GM19372 (cell line): ENCODE results near the gene C11orf91.
"Not testable (repeated sequence)": the region's sequence is repeated elsewhere in the genome, so short reads cannot be mapped to it uniquely, and the experiment has no call there.

Experiments
- ATAC-seq: cut with Tn5 transposase; IDR thresholded peaks from one replicate; pipeline ENCODE4 v1.9.1; 2021; ENCODE audit warnings: mild to moderate bottlenecking, low read depth, moderate library complexity; ENCODE audit not compliant: unreplicated experiment

Gene C11orf91

DNA sequence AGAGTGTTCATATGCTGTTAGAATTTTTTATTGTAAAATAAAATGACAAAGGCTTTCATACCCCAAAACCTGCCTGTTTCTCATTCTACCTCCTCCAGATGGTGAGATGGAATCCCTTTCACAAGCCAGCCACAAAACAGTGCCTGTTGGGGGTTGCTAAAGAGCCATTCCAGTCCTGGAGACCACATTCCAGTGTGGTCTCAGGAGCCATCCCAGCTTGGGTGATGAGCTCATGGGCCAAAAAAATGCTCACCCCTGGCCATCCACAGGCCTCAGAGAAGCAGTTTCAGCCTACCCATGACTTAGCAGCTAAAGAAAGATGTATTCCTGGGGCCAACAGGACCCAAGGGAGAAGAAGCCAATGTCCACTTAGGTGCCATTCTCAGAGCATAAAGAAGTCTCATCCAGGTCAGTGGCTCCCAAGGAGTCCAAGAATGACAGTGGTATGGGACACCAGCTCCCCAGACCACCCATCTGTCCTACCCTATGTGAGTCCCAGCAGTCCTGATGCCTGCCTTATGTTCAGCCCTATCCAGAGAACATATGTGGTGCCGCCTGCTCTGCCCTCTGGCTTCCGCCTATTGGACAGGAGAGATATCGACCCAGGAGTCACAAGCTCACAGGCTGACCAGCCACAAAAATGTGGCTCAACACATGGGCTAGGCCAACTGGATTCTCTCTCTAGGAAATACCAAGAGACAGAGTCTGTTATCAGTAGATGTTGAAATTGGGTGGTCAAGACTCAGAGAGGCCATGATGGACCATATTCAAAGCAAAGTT lies 26.4 kb downstream of the C11orf91 start:
- ATAC-seq = no peak

DNA sequence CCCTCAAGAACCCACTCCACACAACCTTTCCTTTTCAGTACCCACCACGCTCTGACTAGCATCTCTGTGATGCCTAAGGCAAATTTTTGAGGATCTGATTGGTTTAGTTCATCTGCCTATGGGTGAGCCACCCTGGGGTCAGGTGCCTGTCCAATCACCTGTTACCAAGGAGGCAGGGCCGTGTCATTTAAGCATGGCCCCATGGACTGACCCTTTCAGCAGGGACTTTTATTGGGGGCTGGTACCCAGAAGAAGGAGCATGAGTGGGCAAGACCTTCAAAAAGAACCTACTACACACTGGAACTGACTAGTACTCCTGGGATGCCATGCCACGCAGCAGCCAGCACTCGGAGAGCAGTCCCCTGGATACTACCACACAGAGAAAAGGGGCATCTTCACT lies 28.4 kb downstream of the C11orf91 start:
- ATAC-seq = no peak

DNA sequence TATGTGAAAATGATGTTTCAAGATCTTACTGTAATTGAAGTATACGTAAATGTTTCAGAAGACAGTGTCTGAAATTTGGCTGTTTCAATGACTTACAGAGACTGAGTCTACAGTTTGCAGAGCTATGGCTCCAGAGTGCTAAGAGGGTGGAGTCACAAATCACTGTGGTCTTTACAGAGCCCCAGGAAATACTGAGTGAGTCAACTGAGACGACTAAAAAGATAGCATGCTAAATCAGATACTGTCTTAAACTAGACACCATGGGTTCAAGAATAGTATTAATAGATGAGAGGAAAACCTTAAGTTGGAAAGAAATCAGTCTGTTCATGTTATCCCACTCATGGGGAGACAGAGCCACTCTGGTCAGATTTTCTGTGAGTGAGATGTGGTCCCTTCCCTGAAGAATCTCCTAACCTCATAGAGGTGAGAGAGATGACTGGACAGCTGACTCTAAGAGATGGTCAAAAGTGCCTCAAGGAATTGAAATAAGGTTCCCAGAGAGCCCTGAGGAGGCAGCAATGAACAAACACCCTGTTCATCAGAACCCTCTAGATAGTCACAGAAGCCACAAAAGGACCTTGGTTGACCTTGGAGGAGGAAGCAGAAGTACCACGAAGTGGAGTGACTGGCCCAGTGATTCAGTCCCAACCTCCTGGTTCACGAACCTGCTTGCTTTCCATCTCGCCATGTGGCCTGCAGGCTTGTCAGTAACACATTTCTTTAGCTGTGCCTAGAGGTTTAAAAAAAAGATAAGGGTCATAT lies 30.2 kb downstream of the C11orf91 start:
- ATAC-seq = no peak

DNA sequence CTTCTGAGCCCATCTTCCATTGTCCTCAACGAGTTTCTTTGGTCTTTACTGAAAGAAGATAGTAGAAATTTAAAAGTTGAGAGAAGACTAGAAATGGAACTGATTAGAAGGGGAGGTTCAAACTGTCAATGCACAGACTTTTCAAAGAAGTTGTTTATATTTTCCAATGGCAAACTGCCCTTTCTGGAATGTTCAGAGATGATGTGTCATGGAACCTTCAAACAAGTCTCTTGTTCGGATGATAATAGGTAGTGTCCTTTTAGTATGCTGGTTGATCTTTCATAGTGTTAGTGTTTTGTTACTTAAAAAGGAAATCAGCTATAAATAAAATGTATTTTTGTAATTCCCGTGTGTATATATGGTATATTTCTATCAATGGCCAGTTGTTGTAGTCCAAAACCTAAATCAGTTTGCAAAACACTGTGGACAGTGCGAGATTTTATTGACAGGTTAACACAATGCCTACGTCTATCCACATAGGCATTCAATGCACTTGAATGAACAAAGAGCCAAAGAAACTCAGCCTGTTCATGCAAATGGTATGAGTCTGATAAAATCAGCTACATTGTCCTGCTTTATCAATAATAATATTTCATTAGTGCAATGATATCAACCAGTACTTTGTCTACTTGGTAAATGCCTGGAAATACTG lies 30.9 kb downstream of the C11orf91 start:
- no peak for ATAC-seq

DNA sequence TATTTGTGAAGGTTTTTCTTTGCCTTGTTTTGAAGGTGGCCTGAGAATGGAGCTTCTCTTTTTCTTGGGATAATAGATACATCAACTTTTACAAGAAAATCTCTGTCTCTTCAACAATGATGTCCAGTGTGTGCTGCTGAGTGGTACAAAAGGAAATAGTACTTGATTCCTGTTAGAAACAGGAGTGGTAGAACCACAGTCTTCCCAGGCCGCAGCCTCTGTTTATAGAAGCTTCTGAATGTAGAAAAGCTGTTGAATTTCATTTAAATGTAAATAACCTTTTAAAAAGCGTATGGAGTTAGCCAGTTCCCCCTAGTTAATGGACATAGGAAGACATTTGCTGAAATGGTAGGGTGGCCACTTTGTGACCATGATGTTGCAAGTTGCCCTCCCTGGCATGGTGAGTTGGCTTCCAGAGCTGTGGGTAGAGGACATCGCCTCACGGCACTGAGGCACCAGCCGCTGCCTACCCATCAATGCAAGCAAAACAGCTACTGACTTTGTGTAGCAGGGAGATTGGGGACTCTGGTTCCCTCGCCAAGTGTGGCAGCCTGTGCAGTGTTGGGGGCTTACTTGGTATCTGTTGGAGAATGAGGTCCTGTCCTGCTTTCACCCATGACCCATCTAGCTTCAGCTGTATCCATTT lies 31.6 kb downstream of the C11orf91 start:
- ATAC-seq = no peak

GRCh38 chr11:33668468-33668825 lies 32.2 kb downstream of the C11orf91 start:
- no peak for ATAC-seq

DNA sequence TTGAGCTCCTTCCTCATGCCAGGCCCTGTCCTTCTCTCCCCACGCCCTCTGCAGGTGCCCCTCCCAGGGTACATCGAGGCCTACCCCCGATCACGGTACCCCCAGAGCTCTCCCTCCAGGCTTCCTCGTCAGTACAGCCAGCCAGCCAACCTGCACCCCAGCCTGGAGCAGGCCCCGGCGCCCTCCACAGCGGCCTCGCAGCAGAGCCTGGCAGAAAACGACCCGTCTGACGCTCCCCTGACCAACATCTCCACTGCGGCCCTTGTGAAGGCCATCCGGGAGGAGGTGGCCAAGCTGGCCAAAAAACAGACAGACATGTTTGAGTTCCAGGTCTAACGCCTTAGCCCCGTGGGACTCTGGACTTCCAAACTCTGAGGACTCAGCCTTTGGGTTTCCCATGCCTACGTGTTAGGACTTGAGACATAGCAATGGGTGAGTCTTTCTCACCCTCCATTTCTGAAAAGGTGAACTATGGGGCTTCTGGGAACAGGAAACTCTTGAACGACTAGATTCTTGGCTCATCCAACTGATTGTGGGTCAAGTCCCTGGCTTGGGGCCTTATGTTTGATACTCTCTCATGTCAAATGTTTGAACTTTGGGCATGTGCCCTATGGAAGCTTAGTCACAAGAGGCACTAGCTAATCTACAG lies 32.7 kb downstream of the C11orf91 start:
- no peak for ATAC-seq

DNA sequence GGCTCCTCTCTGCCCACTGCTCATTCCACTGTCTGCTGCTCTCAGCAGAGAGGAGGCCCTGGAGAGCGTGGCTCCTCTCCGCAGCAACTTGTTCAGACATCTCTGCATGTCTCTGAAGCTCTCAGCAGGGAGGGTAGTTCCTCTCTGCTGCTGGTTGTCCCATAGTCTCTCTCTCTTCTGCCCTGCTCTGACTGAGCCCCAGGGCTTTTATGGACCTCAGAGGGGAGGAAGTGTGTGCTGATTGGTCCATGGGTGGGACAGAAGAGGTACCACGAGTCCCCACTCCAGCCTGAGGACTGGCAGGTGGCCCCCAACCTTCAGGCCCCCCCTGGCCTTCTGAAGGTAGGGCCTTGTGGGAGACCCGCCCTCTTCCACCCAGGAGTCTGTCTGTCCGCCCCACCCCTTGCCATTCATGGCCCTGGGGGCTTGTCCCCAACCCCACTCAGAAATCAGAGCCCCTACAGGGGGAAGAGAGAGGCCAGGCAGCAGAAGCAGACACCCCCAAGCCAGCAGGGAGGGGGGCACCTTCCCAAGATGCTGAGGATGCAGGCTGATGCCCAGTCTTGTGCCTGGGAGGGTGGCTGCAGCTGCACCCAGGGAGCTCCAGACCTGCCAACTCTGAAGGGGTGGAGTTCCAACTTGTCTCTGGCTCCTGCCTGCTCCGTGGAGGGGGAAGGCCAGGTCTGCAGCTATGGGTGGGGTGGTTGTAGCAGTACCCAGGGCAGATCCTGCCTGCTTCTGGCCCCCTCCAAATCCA lies 35.1 kb downstream of the C11orf91 start:
- ATAC-seq = no peak

DNA sequence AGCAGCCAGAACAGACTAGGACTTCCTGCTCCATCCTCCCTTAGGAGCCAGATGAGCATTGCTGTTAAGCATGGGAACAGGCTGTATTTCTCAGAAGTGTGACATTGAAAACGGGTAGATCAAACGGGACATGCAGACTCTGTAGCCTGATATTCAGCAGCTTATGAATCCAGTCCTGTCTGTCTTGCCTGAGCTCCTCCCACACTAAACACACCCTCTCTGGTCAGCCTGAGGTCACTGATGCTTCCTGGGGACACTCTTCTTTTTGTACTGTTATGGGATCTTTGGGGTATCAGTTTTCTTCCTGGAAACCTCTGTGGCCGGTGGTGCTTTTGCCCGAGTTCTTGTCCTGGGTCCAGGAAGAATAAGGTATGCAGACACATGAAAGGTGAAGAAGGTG lies 35.8 kb downstream of the C11orf91 start:
- ATAC-seq = no peak

GRCh38 chr11:33664166-33664565 lies 36.5 kb downstream of the C11orf91 start:
- ATAC-seq = no peak

GRCh38 chr11:33663121-33663520 lies 37.5 kb downstream of the C11orf91 start:
- ATAC-seq = no peak

GRCh38 chr11:33661526-33661925 lies 39.1 kb downstream of the C11orf91 start:
- not testable (repeated sequence) for ATAC-seq

GRCh38 chr11:33660962-33661361 lies 39.7 kb downstream of the C11orf91 start:
- no peak for ATAC-seq

DNA sequence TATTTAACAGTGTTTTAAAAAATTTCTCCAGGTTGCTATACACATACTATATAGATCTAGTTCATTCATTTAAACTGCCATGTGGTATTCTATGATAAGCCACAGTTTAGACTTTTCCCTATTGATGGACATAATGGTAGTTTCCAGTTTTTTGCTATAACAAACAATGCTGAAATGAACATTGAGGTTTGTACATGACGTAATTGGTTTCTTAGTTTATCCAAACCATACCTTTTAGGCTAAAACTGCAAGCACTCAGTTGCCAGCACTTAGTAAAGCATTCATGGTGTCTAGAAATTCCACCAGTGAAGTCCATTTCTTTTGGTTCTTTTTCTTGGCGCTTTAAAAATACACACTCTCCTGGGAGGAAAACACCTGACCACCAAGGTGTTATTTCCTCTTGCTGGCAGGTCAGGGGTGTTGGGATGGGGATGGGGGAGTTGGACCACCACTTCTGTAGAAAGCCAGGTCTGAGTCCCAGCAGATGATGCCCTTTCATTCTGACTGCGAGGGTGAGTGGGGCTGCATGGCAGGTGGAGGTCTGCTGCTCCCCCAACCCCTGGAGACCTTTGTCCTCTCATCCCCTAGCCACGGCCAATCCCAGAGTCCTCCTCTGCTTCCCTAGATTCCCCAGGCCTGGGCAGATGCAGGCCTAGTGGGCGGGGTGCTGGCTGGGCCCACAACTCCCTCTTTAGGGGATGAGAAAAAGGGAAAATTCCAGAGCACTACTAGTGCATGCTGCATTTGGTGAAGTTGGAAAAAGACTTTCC lies 41.1 kb downstream of the C11orf91 start:
- ATAC-seq = no peak

DNA sequence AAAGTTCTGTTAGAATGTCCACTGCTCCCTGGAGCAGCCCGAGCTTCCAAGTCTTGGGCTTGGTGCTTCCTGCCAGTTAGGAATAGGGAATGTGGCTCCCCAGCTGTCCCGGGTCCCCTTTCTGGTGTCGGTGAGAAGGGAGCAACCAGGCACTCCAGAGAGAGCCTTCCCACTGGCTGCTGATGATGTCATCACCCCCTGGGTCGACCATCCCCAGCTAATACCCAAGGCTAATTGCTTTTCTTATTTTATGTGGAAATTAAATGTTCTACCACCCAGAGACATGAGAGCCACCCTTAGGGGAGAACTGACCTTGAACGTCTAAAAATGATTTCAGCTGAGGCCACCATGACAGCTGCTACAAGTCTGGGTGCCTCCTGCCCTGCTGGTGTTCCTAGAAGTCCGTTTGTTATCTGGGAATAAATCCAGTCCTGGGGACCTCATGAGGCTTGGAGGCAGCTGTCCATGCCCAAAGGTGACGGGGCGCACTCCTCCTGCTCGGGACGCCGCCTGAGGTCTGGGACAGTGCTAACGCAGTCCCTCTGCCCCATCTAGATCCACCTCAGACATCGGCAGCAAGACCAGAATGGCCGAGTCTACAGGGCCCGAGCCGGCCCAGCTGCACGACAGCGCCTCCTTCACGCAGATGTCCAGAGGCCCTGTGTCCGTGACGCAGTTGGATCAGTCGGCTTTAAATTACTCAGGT lies 42.3 kb downstream of the C11orf91 start:
- ATAC-seq = no peak

- no peak for ATAC-seq
Measured at GRCh38 chr11:33657757-33658156, 42.9 kb downstream of the C11orf91 start.

- no peak for ATAC-seq
Measured at GRCh38 chr11:33656768-33657167, 43.9 kb downstream of the C11orf91 start.

DNA sequence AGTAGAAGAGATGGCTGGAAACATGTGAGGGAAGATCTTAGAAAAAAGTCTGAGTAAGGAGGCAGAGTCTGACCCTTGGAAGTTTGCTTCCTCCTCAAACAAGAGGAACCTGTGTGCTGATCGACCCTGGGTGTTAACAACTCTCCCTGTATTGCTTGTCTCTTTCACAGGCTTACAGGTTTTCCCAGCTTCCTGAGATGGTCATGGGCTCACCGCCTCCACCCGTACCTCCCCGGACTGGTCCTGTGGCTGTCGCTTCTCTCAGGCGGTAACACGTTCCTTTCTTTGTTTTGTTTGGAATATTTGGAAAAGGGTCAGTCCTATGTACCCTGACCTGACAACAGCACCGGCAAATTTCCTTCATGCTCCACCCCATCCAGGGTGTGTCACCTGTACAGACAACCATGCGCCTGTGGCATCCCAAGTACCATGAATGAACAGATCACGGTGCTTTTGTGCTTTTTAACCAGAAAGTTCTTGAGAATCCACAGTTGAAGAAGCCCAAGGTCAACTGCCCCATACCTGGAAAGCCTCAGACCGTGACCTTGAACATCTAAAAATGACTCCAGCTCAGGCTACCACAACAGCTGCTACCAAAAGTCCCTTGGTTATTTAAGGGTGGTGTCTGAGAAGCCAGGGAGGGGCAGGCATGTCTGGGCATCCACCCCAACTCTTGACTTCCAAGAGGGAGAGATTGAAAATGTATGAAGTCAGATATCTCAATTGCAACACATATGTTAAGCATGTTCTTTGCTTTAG lies 44.6 kb downstream of the C11orf91 start:
- ATAC-seq = peak; percentile 60
